Osteoblast (primary cell): ENCODE results near the gene GAB4. TPM values are rescaled to one million over a fixed set of nuclear protein-coding genes. Genes with fewer than 3 reads are reported as not detected.

Source experiments
- DNase-seq: peaks from one replicate; pipeline ENCODE4 v3.0.0; 2011; ENCODE audit warnings: low spot score, mixed read lengths; ENCODE audit not compliant: insufficient read length; ENCODE audit errors: missing footprints
- H2AFZ ChIP-seq: 2 replicates; pipeline ENCODE4 v1.6.0; 2011; ENCODE audit warnings: mild to moderate bottlenecking, low read length
- H3K27ac ChIP-seq: 2 replicates; pipeline ENCODE4 v1.5.1; 2011; ENCODE audit warnings: mild to moderate bottlenecking, low read depth, low read length, moderate library complexity
- H3K27me3 ChIP-seq: 2 replicates; pipeline ENCODE4 v1.6.0; 2012; ENCODE audit warnings: mild to moderate bottlenecking, control low read depth, inconsistent platforms, low read length, moderate library complexity; ENCODE audit not compliant: insufficient read depth
- H3K36me3 ChIP-seq: 2 replicates; pipeline ENCODE4 v1.5.1; 2011; ENCODE audit warnings: mild to moderate bottlenecking, low read length, control low read depth, moderate library complexity; ENCODE audit not compliant: insufficient read depth
- H3K4me1 ChIP-seq: 2 replicates; pipeline ENCODE4 v1.5.1; 2011; ENCODE audit warnings: mild to moderate bottlenecking, low read length, control low read depth, moderate library complexity; ENCODE audit not compliant: insufficient read depth
- H3K4me2 ChIP-seq: 2 replicates; pipeline ENCODE4 v1.6.0; 2011; ENCODE audit warnings: mild to moderate bottlenecking, low read length; ENCODE audit not compliant: insufficient read depth
- H3K4me3 ChIP-seq: fragments of 200-600 bp; sonication (generic); 3 replicates; pipeline ENCODE4 v1.5.1; 2012; ENCODE audit warnings: mild to moderate bottlenecking, low read length, inconsistent platforms; ENCODE audit not compliant: insufficient read depth
- H3K79me2 ChIP-seq: 2 replicates; pipeline ENCODE4 v1.6.0; 2012; ENCODE audit warnings: mild to moderate bottlenecking, low read length, control low read depth, inconsistent platforms; ENCODE audit not compliant: insufficient read depth
- H3K9me3 ChIP-seq: 2 replicates; pipeline ENCODE4 v1.5.1; 2011; ENCODE audit warnings: low read depth, low read length, control low read depth
- H4K20me1 ChIP-seq: 2 replicates; pipeline ENCODE4 v1.6.0; 2012; ENCODE audit warnings: mild to moderate bottlenecking, low read length, control low read depth; ENCODE audit not compliant: insufficient read depth
- total RNA-seq: library from RNA; depleted of rRNA; stranded (reverse); fragments of >200 nt; gene quantifications from 2 replicates; pipeline ENCODE4 v1.2.3, GENCODE V29; 2012
- TF ChIP-seq, protein P1 (sequence below): IDR thresholded peaks from 2 replicates; pipeline ENCODE4 v1.5.1; 2011; ENCODE audit warnings: mild to moderate bottlenecking, low read depth, low read length, moderate library complexity; ENCODE audit errors: extremely low read depth

The GAB4 gene
- total RNA-seq, 1 donor: not detected

GRCh38 chr22:16935209-16935608 is 72.8 kb downstream of the GAB4 start:
- Histone ChIP-seq H3K36me3 (no peaks in the 10 kb centered on the region), H3K27ac (no peak overlapping the region), H3K4me1 (no peaks in the 10 kb centered on the region), H2AFZ (no peak overlapping the region), H3K79me2 (no peaks in the 10 kb centered on the region), H3K9me3 (no peaks in the 10 kb centered on the region), H3K4me3 (no peak overlapping the region), H3K27me3 (no peaks in the 10 kb centered on the region), H4K20me1 (no peaks in the 10 kb centered on the region), H3K4me2 (no peak overlapping the region)
- TF ChIP-seq, protein P1, sequence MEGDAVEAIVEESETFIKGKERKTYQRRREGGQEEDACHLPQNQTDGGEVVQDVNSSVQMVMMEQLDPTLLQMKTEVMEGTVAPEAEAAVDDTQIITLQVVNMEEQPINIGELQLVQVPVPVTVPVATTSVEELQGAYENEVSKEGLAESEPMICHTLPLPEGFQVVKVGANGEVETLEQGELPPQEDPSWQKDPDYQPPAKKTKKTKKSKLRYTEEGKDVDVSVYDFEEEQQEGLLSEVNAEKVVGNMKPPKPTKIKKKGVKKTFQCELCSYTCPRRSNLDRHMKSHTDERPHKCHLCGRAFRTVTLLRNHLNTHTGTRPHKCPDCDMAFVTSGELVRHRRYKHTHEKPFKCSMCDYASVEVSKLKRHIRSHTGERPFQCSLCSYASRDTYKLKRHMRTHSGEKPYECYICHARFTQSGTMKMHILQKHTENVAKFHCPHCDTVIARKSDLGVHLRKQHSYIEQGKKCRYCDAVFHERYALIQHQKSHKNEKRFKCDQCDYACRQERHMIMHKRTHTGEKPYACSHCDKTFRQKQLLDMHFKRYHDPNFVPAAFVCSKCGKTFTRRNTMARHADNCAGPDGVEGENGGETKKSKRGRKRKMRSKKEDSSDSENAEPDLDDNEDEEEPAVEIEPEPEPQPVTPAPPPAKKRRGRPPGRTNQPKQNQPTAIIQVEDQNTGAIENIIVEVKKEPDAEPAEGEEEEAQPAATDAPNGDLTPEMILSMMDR: no peak
- no peak for DNase-seq

GRCh38 chr22:16933291-16934282 is 74.4 kb downstream of the GAB4 start:
- no peak for DNase-seq
- no peaks in the 10 kb centered on the region for H3K36me3 ChIP-seq

GRCh38 chr22:16932577-16932976 is 75.4 kb downstream of the GAB4 start:
- H3K27me3 ChIP-seq: no peaks in the 10 kb centered on the region
- H2AFZ ChIP-seq: no peak overlapping the region
- H3K9me3 ChIP-seq: no peaks in the 10 kb centered on the region
- H3K4me1 ChIP-seq: no peaks in the 10 kb centered on the region
- no peak overlapping the region for H3K27ac ChIP-seq
- H3K4me3 ChIP-seq: no peak overlapping the region
- H3K4me2 ChIP-seq: no peak overlapping the region
- no peaks in the 10 kb centered on the region for H4K20me1 ChIP-seq
- H3K79me2 ChIP-seq: no peaks in the 10 kb centered on the region
- no peak for DNase-seq
- H3K36me3 ChIP-seq: no peaks in the 10 kb centered on the region
- TF ChIP-seq, protein P1: no peak

More at GRCh38 chr22:16933291-16934282, 74.4 kb downstream of the GAB4 start:
- Histone ChIP-seq H3K27me3 (no peaks in the 10 kb centered on the region), H3K4me1 (no peaks in the 10 kb centered on the region), H2AFZ (no peak overlapping the region), H3K27ac (no peak overlapping the region), H4K20me1 (no peaks in the 10 kb centered on the region), H3K79me2 (no peaks in the 10 kb centered on the region), H3K4me2 (no peak overlapping the region), H3K9me3 (no peaks in the 10 kb centered on the region), H3K4me3 (no peak overlapping the region)
- TF ChIP-seq, protein P1: no peak

DNA sequence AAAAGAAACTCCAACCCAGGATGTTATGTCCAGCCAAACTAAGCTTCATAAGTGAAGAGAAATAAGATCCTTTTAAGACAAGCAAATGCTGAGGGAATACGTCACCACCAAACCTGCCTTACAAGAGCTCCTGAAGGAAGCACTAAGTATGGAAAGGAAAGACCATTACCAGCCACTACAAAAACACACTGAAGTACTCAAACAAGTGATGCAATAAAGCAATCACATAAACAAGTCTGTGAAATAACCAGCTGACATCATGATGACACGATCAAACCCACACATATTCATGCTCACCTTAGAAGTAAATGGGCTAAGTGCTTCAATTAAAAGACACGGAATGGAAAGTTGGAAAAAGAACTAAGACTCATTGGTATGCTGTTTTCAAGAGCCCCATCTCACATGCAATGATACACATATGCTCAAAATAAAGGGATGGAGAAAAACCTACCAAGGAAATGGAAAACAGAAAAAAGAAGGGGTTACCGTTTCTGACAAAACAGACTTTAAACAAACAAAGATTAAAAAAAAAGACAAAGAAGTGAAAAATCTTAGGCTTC is 82.5 kb downstream of the GAB4 start:
- Histone ChIP-seq H3K9me3 (no peaks in the 10 kb centered on the region), H3K27ac (no peak overlapping the region), H4K20me1 (no peaks in the 10 kb centered on the region), H3K4me1 (no peaks in the 10 kb centered on the region), H2AFZ (no peak overlapping the region), H3K4me2 (no peak overlapping the region), H3K27me3 (no peaks in the 10 kb centered on the region), H3K36me3 (no peaks in the 10 kb centered on the region), H3K79me2 (no peaks in the 10 kb centered on the region), H3K4me3 (no peak overlapping the region)
- DNase-seq: no peak
- TF ChIP-seq, protein P1: no peak
